Measurements from ENCODE around the gene EFCAB13.

EFCAB13 gene

DNA sequence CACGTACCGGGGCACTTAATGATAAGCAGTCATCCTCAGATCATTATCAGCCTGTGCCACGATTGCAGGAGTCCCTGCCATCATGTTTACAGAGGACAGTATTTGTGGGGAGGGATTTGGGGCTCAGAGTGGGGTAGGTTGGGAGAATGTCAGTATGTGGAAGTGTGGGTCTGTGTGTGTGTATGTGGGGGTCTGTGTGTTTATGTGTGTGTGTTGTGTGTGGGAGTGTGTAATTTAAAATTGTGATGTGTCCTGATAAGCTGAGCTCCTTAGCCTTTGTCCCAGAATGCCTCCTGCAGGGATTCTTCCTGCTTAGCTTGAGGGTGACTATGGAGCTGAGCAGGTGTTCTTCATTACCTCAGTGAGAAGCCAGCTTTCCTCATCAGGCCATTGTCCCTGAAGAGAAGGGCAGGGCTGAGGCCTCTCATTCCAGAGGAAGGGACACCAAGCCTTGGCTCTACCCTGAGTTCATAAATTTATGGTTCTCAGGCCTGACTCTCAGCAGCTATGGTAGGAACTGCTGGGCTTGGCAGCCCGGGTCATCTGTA, 13.5 kb upstream of the EFCAB13 start:
- no peak overlapping the region for H3K4me3 ChIP-seq (ENCODE audit: low read depth, low read length)
- TF ChIP-seq, protein P1, sequence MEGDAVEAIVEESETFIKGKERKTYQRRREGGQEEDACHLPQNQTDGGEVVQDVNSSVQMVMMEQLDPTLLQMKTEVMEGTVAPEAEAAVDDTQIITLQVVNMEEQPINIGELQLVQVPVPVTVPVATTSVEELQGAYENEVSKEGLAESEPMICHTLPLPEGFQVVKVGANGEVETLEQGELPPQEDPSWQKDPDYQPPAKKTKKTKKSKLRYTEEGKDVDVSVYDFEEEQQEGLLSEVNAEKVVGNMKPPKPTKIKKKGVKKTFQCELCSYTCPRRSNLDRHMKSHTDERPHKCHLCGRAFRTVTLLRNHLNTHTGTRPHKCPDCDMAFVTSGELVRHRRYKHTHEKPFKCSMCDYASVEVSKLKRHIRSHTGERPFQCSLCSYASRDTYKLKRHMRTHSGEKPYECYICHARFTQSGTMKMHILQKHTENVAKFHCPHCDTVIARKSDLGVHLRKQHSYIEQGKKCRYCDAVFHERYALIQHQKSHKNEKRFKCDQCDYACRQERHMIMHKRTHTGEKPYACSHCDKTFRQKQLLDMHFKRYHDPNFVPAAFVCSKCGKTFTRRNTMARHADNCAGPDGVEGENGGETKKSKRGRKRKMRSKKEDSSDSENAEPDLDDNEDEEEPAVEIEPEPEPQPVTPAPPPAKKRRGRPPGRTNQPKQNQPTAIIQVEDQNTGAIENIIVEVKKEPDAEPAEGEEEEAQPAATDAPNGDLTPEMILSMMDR (IDR thresholded peaks at IDR 0.05; ENCODE audit: insufficient read depth, low read length, missing control alignments) = no peak

DNA sequence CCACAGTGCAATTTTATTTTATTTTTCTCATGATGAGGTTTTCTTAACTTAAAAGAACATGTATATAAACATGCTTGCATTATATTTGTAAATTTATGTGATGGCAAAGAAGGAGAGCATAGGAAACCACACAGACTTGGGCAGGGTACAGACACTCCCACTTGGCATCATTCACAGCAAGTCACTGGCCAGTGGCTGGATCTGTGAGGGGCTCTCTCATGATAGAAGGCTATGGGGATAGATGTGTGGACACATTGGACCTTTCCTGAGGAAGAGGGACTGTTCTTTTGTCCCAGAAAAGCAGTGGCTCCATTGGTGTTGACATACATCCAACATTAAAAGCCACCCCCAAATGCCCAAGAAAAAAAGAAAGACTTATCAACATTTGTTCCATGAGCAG, 12.3 kb upstream of the EFCAB13 start:
- ChIA-PET CTCF (interaction anchor here (1.1 to 3.2 kb wide), 3 partner anchors 10 to 81 kb away, joined by 3 to 24 read pairs (median 4); no protein-coding TSS in a partner anchor), POLR2A (interaction anchor here (0.7 kb wide), 1 partner anchor 32 kb away, joined by 3 read pairs; no protein-coding TSS in a partner anchor)

More for the DNA sequence above, 13.5 kb upstream of the EFCAB13 start:
- DNase-seq (ENCODE audit: low read depth, low spot score) = no peak
- ChIA-PET POLR2A (no interaction called here), CTCF (interaction anchor here (3.2 kb wide), 1 partner anchor 80 kb away, joined by 24 read pairs; no protein-coding TSS in a partner anchor)

GRCh38 chr17:47315451-47316266, 8.1 kb upstream of the EFCAB13 start:
- POLR2A ChIA-PET = interaction anchor here (0.6 to 1.2 kb wide), 5 partner anchors 9 to 109 kb away, joined by 3 to 4 read pairs (median 3); partner anchors contain the start of gene EFCAB13
- CTCF ChIA-PET = interaction anchor here (0.5 to 4.5 kb wide), 46 partner anchors 8 to 374 kb away, joined by 3 to 100 read pairs (median 5); partner anchors contain the start of genes CDC27, EFCAB13 and MYL4
- TF ChIP-seq, protein P1 (IDR thresholded peaks at IDR 0.05; ENCODE audit: insufficient read depth, low read length, missing control alignments) = peak; percentile 71
- no peak overlapping the region for H3K4me3 ChIP-seq (ENCODE audit: low read depth, low read length)
- DNase-seq (ENCODE audit: low read depth, low spot score) = peak; percentile 89

More for the DNA sequence above, 12.3 kb upstream of the EFCAB13 start:
- TF ChIP-seq, protein P1 (IDR thresholded peaks at IDR 0.05; ENCODE audit: insufficient read depth, low read length, missing control alignments) = no peak
- H3K4me3 ChIP-seq (ENCODE audit: low read depth, low read length) = no peak overlapping the region
- no peak for DNase-seq (ENCODE audit: low read depth, low spot score)

DNA sequence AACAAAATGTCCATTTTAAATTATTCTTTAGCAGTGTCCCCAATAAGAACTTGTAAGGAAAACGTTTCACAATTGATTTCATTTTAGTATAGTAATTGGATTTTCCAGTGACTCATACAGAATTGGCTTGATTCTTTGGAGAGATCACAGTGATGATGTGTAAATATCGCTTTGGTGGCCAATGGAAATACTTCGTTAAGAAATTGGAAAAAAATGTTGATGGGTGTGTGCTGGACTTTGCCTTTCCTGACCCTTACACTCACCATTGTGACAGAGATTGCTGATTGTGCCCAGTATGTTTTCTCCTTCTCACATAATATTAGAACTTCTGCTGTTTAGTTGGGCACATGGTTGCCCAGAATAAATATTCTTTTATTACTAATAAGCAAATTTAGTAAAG, 7.4 kb upstream of the EFCAB13 start:
- no peak overlapping the region for H3K4me3 ChIP-seq (ENCODE audit: low read depth, low read length)
- CTCF ChIA-PET = interaction anchor here (0.6 to 4.5 kb wide), 35 partner anchors 8 to 299 kb away, joined by 3 to 100 read pairs (median 5); partner anchors contain the start of genes CDC27 and EFCAB13
- POLR2A ChIA-PET = no interaction called here
- TF ChIP-seq, protein P1 (IDR thresholded peaks at IDR 0.05; ENCODE audit: insufficient read depth, low read length, missing control alignments) = no peak
- DNase-seq (ENCODE audit: low read depth, low spot score) = no peak

GRCh38 chr17:47317119-47317518, 6.6 kb upstream of the EFCAB13 start:
- TF ChIP-seq, protein P1 (IDR thresholded peaks at IDR 0.05; ENCODE audit: insufficient read depth, low read length, missing control alignments) = no peak
- DNase-seq (ENCODE audit: low read depth, low spot score) = no peak
- H3K4me3 ChIP-seq (ENCODE audit: low read depth, low read length) = no peak overlapping the region
- ChIA-PET POLR2A (no interaction called here), CTCF (interaction anchor here (0.7 to 4.5 kb wide), 13 partner anchors 9 to 132 kb away, joined by 3 to 100 read pairs (median 4); partner anchors contain the start of gene CDC27)

Data from AG04449 (cell line).